Left renal pelvis (tissue), 4 donors: ENCODE measurements around the gene VDR. TPM values are rescaled to one million over a fixed set of nuclear protein-coding genes. Genes with fewer than 3 reads are reported as not detected.

Source experiments
- DNase-seq, 4 donors: peaks; one replicate each; pipeline ENCODE4 v3.0.0-alpha.2; 2013; ENCODE audit warnings: low read depth in 4 of 4, low spot score in 3 of 4
- polyA plus RNA-seq, 4 donors: library from polyadenylated mRNA; unstranded; fragments of 120-200 nt; gene quantifications; one replicate each; pipeline ENCODE4 v1.2.1, GENCODE V29; 2013; ENCODE audit not compliant: insufficient read length in 4 of 4

Gene VDR
- polyA plus RNA-seq, 4 donors = 0.35 to 5.4 (median 3.6) TPM

DNA sequence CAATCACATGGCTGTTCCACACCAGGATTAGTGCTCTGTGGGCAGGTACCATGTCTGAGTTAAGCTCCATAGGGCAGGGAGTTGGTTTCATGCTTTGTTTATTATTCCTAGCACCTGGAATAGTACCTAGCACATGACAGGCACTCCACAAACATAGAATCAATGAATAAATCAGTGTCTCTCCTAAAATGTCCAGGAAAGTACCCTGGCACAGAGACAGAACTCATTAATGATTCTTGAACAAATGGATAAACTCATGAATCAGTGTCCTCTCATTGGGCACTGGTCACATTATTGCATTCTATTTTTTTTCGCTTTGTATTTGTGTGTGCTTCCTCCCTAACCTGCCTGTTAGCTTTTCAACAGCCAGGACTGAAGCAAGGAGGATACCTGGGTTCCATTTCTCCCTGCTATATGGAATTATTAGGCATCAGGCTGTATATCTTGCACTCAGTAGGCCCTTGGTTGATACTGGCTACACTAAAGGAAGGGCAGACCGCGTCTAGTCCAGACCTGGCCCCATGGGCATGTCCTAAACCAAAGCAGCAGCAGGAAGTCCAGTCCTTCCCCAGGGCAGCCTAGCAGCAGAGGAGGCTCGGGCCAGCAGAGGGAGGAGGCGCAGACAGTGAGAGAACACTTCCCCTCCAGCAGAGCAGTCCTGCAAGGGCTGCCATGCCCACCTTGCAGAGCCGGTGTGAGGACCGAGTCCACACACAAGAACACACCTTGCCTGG is 103.5 kb downstream of the VDR start:
- DNase-seq = no peak

DNA sequence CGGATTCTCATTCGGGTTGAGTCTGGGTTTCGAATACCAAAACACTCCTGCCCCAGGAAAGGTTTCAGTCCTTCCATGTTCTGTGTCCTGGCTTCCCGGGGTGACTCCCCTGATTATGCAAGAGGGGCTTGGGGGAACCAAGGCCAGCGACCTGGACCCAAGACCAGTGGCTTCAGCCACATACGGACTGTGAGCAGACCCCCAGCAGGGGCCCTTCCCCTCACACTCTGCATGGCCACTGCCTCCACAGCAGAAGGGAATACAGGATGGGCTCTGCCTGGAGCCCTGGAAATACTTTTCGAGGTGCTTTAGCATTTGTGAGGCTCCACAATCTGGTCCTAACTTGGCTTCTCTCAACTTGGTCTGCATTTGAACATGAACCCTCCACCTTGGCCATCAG is 104.2 kb downstream of the VDR start:
- DNase-seq = no peak

DNA sequence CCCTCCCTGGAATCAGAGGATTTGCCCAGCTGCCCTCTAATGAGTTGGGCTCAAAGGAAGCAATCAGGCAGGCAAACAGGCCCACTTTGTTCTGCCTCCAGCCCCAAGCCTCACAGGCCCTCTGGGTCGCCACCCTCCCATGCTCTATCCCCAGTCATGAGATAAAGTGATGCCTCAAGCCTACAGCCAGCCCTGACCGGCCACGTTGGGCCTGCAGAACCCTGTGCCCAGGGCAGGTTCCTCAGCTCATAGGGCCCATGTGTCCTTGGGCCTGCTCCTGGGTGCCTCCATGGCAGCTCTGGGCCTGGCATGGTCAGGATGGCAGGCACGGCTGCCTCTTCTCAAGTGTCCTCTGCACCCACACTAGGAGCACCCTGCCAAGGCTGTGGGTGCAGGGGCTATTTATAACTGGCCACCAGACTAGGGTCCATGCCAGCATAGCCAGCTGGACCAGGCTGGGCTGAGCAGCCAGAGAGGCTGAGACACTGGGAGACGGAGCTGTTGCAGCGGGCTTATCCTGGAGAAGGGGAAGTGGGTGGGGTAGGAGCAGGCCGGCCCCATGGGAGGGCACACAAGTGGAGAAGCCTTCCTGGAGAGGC is 105.3 kb downstream of the VDR start:
- DNase-seq = no peak

DNA sequence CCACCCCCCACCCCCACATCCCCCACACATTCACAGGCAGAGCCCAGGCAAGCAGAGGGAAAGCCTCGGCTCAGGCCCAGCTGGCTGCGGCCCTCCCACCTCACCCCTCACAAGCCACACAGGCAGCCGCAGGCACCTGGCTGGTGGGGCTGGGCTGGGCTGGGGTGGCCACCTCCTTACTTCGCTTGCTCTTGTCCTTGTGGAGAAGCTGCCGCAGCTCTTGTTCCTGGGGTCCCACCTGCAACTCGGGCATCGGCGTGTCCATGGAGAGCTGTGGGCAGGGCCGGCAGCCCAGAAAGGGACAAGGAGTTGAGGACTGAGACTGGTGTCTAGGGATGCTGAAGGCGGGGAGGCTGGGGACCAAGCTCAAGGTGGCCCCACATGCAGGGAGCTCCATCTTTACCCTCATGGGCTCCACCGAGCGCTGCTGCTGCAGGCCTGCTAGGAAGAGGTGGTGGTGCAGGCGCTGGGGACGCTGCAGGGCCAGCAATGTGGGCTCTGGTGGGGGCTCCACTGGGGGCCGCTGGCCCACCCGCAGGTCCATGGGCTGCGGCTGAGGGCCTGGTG is 106.3 kb downstream of the VDR start:
- no peak for DNase-seq

DNA sequence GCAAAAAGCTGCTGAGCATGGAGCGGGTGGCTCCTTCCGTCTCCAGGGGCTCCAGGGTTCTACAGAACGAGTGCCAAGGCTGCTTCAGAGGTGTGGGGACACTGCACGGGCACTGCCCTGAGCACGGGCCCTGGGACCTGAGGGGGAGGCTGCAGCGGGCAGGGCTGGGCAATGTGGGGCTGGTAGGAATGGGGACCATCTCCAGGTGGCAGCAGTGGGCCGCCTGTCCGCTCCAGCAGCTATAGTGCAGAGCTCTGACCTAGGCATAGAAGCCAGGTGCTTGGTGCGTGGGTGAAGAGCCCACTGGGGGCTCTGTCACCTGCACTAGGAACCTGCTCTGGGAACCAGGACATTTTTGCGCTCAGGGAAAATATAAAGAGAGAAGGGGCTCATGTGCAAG is 107.4 kb downstream of the VDR start:
- DNase-seq = no peak

DNA sequence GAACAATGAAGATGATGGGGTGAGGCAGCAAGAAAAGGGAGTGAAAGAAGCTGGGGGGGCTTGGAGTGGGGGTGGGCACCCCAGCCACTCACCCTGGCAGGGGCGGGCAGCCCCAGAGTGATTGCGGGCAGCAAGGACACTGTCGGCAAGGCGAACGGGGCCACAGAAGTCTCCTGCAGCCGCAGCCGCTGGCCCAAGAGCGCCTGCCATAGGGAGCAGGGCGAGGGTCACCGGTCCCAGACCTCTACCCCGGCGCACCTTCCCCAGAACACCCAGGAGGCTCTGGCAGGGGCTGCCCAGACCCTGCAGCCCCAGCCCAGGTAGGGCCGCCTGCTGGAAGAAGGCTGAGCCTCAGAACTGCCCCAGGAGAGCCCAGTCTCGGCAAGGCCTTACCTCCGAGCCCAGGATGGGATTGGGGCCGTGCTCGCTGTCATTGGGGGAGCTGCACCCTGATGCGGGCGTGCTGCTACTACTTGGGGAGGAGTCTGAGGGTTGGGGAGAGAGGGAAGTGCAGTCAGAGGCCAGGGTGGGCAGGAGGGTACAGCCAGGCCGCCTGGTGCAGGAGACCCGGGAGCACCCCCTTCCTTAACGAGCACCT is 108.9 kb downstream of the VDR start:
- DNase-seq = no peak

DNA sequence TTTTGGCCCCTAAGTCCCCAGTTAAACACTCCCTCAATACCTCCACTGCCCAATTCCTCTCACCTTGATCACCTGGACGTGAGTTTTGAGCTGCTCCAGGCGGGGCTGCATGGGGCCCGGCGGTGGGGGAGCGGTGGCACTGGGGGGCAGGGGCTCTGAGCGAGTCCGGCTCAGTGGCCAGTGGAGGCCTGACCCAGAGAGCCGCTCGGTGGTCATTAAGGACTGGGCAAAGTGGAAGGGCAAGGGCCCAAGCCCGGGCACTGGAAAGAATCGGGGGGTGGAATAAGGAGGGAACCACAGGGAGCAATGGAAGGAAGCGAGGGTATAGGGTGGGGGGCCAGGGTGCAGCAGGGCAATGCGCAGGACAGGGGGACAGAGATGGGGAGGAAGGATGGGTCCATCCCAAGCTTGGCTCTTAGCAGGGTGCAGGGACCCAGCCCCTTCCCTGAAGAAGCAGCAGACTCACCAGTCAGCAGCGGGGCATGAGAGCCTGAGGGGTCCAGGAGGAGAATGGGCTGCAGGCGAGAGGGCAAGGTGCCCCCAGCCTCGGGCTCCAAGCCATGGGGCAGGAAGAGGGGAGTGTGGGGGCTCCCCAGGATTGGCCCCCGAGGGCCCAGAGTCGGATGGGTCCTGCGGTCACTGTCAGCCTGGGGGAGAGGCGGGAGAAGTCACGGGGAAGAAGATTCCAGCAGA is 109.5 kb downstream of the VDR start:
- no peak for DNase-seq

DNA sequence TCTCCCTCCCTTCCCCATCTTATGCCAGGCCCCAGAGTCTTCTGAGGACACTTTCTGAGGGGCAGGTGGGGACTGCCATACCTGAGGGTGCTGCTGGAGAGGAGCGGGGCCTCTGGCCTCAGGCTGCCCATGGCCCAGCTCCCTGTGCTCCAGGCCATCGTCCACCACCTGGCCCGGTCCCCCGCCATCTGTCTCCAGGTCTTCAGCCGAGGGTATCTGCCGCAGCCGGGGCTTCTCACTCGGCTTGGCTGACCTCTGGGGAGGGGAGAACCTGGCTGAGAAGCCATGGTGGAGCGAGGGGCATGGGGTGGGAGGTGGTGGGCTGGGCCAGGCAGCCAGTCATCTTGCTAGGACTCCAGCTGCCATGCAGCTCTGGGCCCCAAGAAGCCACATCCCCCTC is 110.1 kb downstream of the VDR start:
- no peak for DNase-seq

DNA sequence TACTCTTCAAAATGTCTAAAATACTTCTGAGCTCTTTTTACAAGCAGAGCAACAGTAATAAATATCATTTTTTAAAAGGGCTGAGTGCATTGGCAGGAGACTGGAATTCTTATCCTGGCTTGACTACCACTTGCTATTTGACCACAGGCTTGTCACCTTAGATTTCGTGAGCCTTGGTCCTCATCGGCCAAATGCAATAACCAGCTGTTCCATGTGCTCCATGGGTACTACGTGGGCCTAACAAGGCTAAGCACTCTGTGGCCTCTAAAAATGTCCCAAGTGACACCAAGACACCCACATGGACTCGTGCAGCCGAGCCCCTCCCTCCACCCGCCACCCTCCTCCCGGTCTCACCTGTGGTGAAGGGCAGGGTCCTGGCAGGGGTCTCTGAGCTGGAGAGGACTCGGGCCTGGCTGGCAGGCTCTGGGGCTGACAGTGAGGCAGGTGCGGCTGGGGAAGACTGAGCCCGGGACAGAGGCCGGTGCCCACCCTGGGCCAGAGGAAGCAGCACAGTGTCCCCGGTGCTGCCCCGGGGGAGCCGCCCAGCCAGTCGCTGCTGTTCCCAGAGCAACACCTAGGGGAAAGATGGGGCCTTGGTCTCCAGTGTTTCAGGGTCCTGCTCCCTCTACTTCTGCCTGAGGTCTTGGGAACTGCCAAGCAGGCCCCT is 111.6 kb downstream of the VDR start:
- DNase-seq = no peak

DNA sequence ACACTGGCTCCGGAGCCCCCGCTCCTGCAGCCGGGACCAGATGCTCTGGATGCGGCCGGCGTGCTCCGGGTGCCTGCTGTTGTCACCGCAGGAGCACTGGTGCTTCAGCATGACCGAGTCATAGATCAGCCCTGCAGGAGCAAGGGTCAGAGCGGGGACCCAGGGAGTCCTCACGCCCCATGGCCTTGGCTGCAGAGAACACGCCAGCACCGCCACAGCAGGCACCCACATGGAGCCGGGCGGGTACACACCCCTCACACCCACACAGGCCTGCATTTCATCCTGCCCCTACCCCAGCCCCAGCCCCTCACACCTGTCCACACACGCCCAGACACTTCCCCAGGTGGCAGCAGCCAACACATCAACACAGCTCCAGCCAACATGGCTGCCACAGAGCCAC is 112.9 kb downstream of the VDR start:
- DNase-seq = no peak

Other genes starting within 250 kb of the VDR start
- gene RPAP3, start 199.0 kb downstream of the VDR start, polyA plus RNA-seq = 10 to 100 TPM; 28.9 to 54.7 (median 48.0) TPM
- under 1 TPM; 0.24 to 0.66 (median 0.35) TPM for gene ENDOU, start 179.5 kb downstream of the VDR start, polyA plus RNA-seq
- gene RAPGEF3, start 146.1 kb downstream of the VDR start, polyA plus RNA-seq = 100 to 1,000 TPM in 1 of 4 donors, 10 to 100 TPM in 3; 10.8 to 115 (median 60.0) TPM
- gene SLC48A1, start 131.8 kb downstream of the VDR start, polyA plus RNA-seq = 10 to 100 TPM; 16.7 to 67.4 (median 52.2) TPM
- 10 to 100 TPM; 76.1 to 96.1 (median 81.7) TPM for gene HDAC7, start 85.1 kb downstream of the VDR start, polyA plus RNA-seq
- gene TMEM106C, start 58.6 kb upstream of the VDR start, polyA plus RNA-seq = 100 to 1,000 TPM; 126 to 146 (median 133) TPM
- gene COL2A1, start 99.5 kb upstream of the VDR start, polyA plus RNA-seq = 10 to 100 TPM; 41.2 to 79.4 (median 51.2) TPM
- gene SENP1, start 201.1 kb upstream of the VDR start, polyA plus RNA-seq = 10 to 100 TPM; 23.6 to 33.3 (median 24.9) TPM
- gene PFKM, start 214.4 kb upstream of the VDR start, polyA plus RNA-seq = 100 to 1,000 TPM in 2 of 4 donors, 10 to 100 TPM in 2; 76.9 to 124 (median 104) TPM